ENCODE measurements around the gene CITED2.

Gene CITED2

GRCh38 chr6:139375226-139376016 is 973 bp upstream of the CITED2 start:
- TF ChIP-seq CTCF (IDR thresholded peaks at IDR 0.05; ENCODE audit: insufficient read depth, low read depth, low read length, missing control alignments) = peak; percentile 26
- peak overlapping the region; percentile 97 for H3K4me3 ChIP-seq (ENCODE audit: low read length)

GRCh38 chr6:139373928-139374356 is 506 bp downstream of the CITED2 start:
- TF ChIP-seq CTCF (IDR thresholded peaks at IDR 0.05; ENCODE audit: insufficient read depth, low read depth, low read length, missing control alignments) = peak; percentile 1
- DNase-seq (ENCODE audit: low read depth) = no peak
- H3K4me3 ChIP-seq (ENCODE audit: low read length) = peak overlapping the region; percentile 97

More at GRCh38 chr6:139375226-139376016, 973 bp upstream of the CITED2 start:
- DNase-seq (ENCODE audit: low read depth) = peak; percentile 97

GRCh38 chr6:139373154-139373927 is 1.1 kb downstream of the CITED2 start:
- H3K4me3 ChIP-seq (ENCODE audit: low read length) = peak overlapping the region; percentile 97
- peak; percentile 69 for DNase-seq (ENCODE audit: low read depth)
- peak; percentile 16 for TF ChIP-seq CTCF (IDR thresholded peaks at IDR 0.05; ENCODE audit: insufficient read depth, low read depth, low read length, missing control alignments)

- TF ChIP-seq CTCF (IDR thresholded peaks at IDR 0.05; ENCODE audit: insufficient read depth, low read depth, low read length, missing control alignments) = no peak
- peak overlapping the region; percentile 97 for H3K4me3 ChIP-seq (ENCODE audit: low read length)
- DNase-seq (ENCODE audit: low read depth) = no peak
Measured at GRCh38 chr6:139372326-139373153, 1.9 kb downstream of the CITED2 start.

- no peak for DNase-seq (ENCODE audit: low read depth)
- peak overlapping the region; percentile 97 for H3K4me3 ChIP-seq (ENCODE audit: low read length)
- no peak for TF ChIP-seq CTCF (IDR thresholded peaks at IDR 0.05; ENCODE audit: insufficient read depth, low read depth, low read length, missing control alignments)
Measured at GRCh38 chr6:139371421-139372203, 2.8 kb downstream of the CITED2 start.

- DNase-seq (ENCODE audit: low read depth) = no peak
- H3K4me3 ChIP-seq (ENCODE audit: low read length) = no peak overlapping the region
- TF ChIP-seq CTCF (IDR thresholded peaks at IDR 0.05; ENCODE audit: insufficient read depth, low read depth, low read length, missing control alignments) = no peak
Measured at GRCh38 chr6:139370999-139371345, 3.5 kb downstream of the CITED2 start.

Data from epithelial cell of esophagus (primary cell).